Liver (tissue), 9 donors: Measurements from ENCODE around the gene IQCE. TPM values are rescaled to one million over a fixed set of nuclear protein-coding genes. Genes with fewer than 3 reads are reported as not detected.

Source experiments
- DNase-seq: peaks from one replicate; pipeline ENCODE4 v3.0.0-alpha.2; 2017; ENCODE audit warnings: low spot score
- H3K27ac ChIP-seq, 2 donors: one replicate each; pipeline ENCODE4 v1.7.0; 2013; ENCODE audit warnings: inconsistent platforms in 2 of 2, low read length in 2 of 2, control low read depth in 1 of 2, low read depth in 1 of 2, mild to moderate bottlenecking in 1 of 2
- H3K27me3 ChIP-seq, 4 donors: one replicate each; pipeline versions ENCODE4 v1.6.1 to v1.7.0; 2013; ENCODE audit warnings: low read length in 3 of 4, inconsistent platforms in 1 of 4, mild to moderate bottlenecking in 1 of 4, moderate library complexity in 1 of 4; ENCODE audit not compliant: control insufficient read depth in 4 of 4, insufficient read depth in 4 of 4
- H3K36me3 ChIP-seq, 4 donors: one replicate each; pipeline versions ENCODE4 v1.6.1 to v1.7.0; 2013; ENCODE audit warnings: low read length in 3 of 4, mild to moderate bottlenecking in 3 of 4, low read depth in 1 of 4, moderate library complexity in 1 of 4; ENCODE audit not compliant: control insufficient read depth in 4 of 4, insufficient read depth in 3 of 4
- H3K4me1 ChIP-seq, 4 donors: one replicate each; pipeline versions ENCODE4 v1.6.1 to v1.7.0; 2013; ENCODE audit warnings: low read length in 3 of 4, mild to moderate bottlenecking in 3 of 4, moderate library complexity in 1 of 4; ENCODE audit not compliant: control insufficient read depth in 4 of 4, insufficient read depth in 4 of 4
- H3K4me3 ChIP-seq, 3 donors: one replicate each; pipeline versions ENCODE4 v1.6.1 to v1.7.0; 2013; ENCODE audit warnings: low read length in 3 of 3, control low read depth in 1 of 3, low read depth in 1 of 3, mild to moderate bottlenecking in 1 of 3
- H3K9ac ChIP-seq, 2 donors: one replicate each; pipeline ENCODE4 v1.7.0; 2013; ENCODE audit warnings: low read length in 2 of 2, mild to moderate bottlenecking in 2 of 2, moderate library complexity in 2 of 2, control low read depth in 1 of 2, low read depth in 1 of 2
- H3K9me3 ChIP-seq, 4 donors: one replicate each; pipeline versions ENCODE4 v1.6.1 to v1.7.0; 2013; ENCODE audit warnings: low read length in 3 of 4; ENCODE audit not compliant: control insufficient read depth in 4 of 4
- ATF3 ChIP-seq: IDR thresholded peaks from 2 replicates; pipeline ENCODE4 v1.6.1; 2016; ENCODE audit warnings: antibody characterized with exemption
- CTCF ChIP-seq: fragments of 150-350 bp; IDR thresholded peaks from 2 replicates; pipeline ENCODE4 v1.5.1; 2017; ENCODE audit warnings: improper control_type of control experiment, low read depth, low read length; ENCODE audit not compliant: missing input control
- EGR1 ChIP-seq, 2 donors: IDR thresholded peaks; 2 replicates each; pipeline ENCODE4 v1.6.1; 2016 to 2018; ENCODE audit warnings: antibody characterized with exemption in 2 of 2, low read depth in 2 of 2
- FOXA2 ChIP-seq: IDR thresholded peaks from 2 replicates; pipeline ENCODE4 v1.6.1; 2016; ENCODE audit warnings: antibody characterized with exemption
- GABPA ChIP-seq, 2 donors: IDR thresholded peaks in 1 of 2; conservative IDR thresholded peaks in 1 of 2; 2 replicates each; pipeline ENCODE4 v1.6.1; 2016; ENCODE audit warnings: antibody characterized with exemption in 2 of 2, mild to moderate bottlenecking in 1 of 2, moderate library complexity in 1 of 2
- HNF4A ChIP-seq, 2 donors: conservative IDR thresholded peaks; 2 replicates each; pipeline ENCODE4 v1.6.1; 2016; ENCODE audit warnings: antibody characterized with exemption in 2 of 2, mild to moderate bottlenecking in 2 of 2
- HNF4G ChIP-seq: IDR thresholded peaks from 2 replicates; pipeline ENCODE4 v1.6.1; 2016; ENCODE audit warnings: antibody characterized with exemption
- MAX ChIP-seq: IDR thresholded peaks from 2 replicates; pipeline ENCODE4 v1.6.1; 2016; ENCODE audit warnings: antibody characterized with exemption
- NR2F2 ChIP-seq: IDR thresholded peaks from 2 replicates; pipeline ENCODE4 v1.6.1; 2016; ENCODE audit warnings: antibody characterized with exemption
- REST ChIP-seq: IDR thresholded peaks from 2 replicates; pipeline ENCODE4 v1.6.1; 2016; ENCODE audit warnings: antibody characterized with exemption, mild to moderate bottlenecking
- RXRA ChIP-seq, 2 donors: IDR thresholded peaks; 2 replicates each; pipeline ENCODE4 v1.6.1; 2017 to 2018; ENCODE audit warnings: antibody characterized with exemption in 2 of 2, mild to moderate bottlenecking in 1 of 2
- SP1 ChIP-seq: IDR thresholded peaks from 2 replicates; pipeline ENCODE4 v1.6.1; 2018; ENCODE audit warnings: antibody characterized with exemption, mild to moderate bottlenecking
- TAF1 ChIP-seq: conservative IDR thresholded peaks from 2 replicates; pipeline ENCODE4 v1.6.1; 2016; ENCODE audit warnings: antibody characterized with exemption, mild to moderate bottlenecking
- ZBTB33 ChIP-seq: IDR thresholded peaks from 2 replicates; pipeline ENCODE4 v1.6.1; 2016; ENCODE audit warnings: antibody characterized with exemption
- WGBS: extraction: QIAGEN DNeasy Blood & Tissue Kit; methylation state at CpG from one replicate; pipeline ENCODE4 v1.1.7; 2013; 5-methylcytosine and 5-hydroxymethylcytosine counted together
- polyA plus RNA-seq, 2 donors: library from polyadenylated mRNA; stranded (reverse) in 1 of 2; unstranded in 1 of 2; fragments of 200-250 nt in 1 of 2; fragments of >200 nt in 1 of 2; fragmentation: Nextera tagmentation in 1 of 2; extraction: Ambion mirVana in 1 of 2; gene quantifications; one replicate each; pipeline versions ENCODE4 v1.2.1 to v1.2.3, GENCODE V29; 2013 to 2015
- total RNA-seq, 2 donors: library from RNA; depleted of rRNA; stranded (reverse); fragments of >200 nt; gene quantifications; one replicate each; pipeline ENCODE4 v1.2.3, GENCODE V29; 2014
- donor health status: healthy.
- donor health status: healthy.
- donor health status: healthy.
- donor health status: healthy.
- donor health status: healthy.

IQCE gene
- total and polyA plus RNA-seq, 4 donors: 2.1 to 5.9 (median 3.6) TPM

GRCh38 chr7:2529161-2530070 lies 29.4 kb upstream of the IQCE start:
- Histone ChIP-seq H3K9ac (no peak overlapping the region), H3K36me3 (no peaks in the 10 kb centered on the region), H3K27ac (peak overlapping the region; percentile 53 to 69), H3K4me1 (peaks cover 0 to 8% (median under 1%) of the 10 kb centered on the region in 4 donors), H3K4me3 (no peak overlapping the region), H3K9me3 (no peaks in the 10 kb centered on the region), H3K27me3 (no peaks in the 10 kb centered on the region)
- WGBS: 61% methylated on average over 30 of the region's 30 CpGs
- no peak for DNase-seq
- TF ChIP-seq FOXA2 (no peak), MAX (no peak), HNF4A (conservative IDR thresholded peaks at IDR 0.05) (no peak), GABPA (IDR thresholded peaks at IDR 0.05 in 1 of 2, conservative IDR thresholded peaks at IDR 0.05 in 1 of 2) (no peak), CTCF (no peak), NR2F2 (no peak), RXRA (IDR thresholded peaks at IDR 0.05) (no peak), TAF1 (no peak), ATF3 (no peak), ZBTB33 (no peak), HNF4G (no peak), EGR1 (IDR thresholded peaks at IDR 0.05; ENCODE audit: low read depth in 2 of 2) (no peak), SP1 (no peak), REST (no peak)
